Stimulated activated CD4-positive, alpha-beta T cell treated with anti-CD3 and anti-CD28 coated beads, TNF-alpha, amount 100 ng/mL, for 1 hour (primary cell): ENCODE results near the gene SLA2.
"Not testable (repeated sequence)": the region's sequence is repeated elsewhere in the genome, so short reads cannot be mapped to it uniquely, and the experiment has no call there.

Source experiments
- DNase-seq, 3 donors: peaks; one replicate each; pipeline ENCODE4 v3.0.0-alpha.2; 2020; ENCODE audit warnings: low read depth in 3 of 3, low spot score in 1 of 3

The SLA2 gene

GRCh38 chr20:36576081-36576445 is 69.9 kb downstream of the SLA2 start:
- no peak for DNase-seq

GRCh38 chr20:36574366-36575135 is 71.4 kb downstream of the SLA2 start:
- peak in 1 of 3 donors; percentile 47 for DNase-seq

DNA sequence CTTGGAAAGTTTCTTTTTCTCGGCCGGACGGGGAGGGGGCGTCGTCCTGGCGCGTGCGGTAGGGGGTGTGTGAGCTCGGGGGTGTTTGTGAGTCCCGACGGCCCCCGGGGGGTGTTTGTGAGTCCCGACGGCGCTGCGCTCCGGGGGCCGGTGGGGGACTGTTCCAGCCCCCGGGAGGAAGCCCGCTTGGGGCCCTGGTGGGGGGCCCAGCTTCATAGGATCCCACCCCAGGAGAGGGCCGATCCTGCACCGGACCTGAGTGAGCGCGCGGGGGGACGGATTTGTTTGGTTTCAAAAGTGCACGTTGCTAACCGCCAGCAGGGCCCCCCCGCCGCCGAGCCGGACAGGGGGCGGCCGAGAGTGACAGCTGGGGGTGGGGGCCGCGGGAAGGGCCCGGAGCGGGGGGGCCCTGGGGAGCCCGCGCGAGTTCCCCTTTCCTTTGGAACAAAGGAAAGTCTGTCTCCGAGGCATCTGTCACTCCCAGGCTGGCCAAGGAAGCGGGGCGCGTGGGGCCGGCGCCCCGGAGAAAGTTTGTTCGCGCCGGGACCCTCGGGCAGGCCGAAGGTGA is 72.1 kb downstream of the SLA2 start:
- DNase-seq: peak in 1 of 3 donors; percentile 31

- peak; percentile 74 to 83 (median 82) for DNase-seq
Measured at GRCh38 chr20:36573103-36573797, 72.7 kb downstream of the SLA2 start, which contains the start of gene TGIF2. Gene TGIF2, plus strand, starts transcription at chr20:36573597. Its CDS starts 5,178 bp downstream, at chr20:36578775.

GRCh38 chr20:36572701-36573102 is 73.3 kb downstream of the SLA2 start:
- DNase-seq: peak in 2 of 3 donors; percentile 49 to 57

- no peak for DNase-seq
Measured at GRCh38 chr20:36571564-36572504, 74.2 kb downstream of the SLA2 start.

DNA sequence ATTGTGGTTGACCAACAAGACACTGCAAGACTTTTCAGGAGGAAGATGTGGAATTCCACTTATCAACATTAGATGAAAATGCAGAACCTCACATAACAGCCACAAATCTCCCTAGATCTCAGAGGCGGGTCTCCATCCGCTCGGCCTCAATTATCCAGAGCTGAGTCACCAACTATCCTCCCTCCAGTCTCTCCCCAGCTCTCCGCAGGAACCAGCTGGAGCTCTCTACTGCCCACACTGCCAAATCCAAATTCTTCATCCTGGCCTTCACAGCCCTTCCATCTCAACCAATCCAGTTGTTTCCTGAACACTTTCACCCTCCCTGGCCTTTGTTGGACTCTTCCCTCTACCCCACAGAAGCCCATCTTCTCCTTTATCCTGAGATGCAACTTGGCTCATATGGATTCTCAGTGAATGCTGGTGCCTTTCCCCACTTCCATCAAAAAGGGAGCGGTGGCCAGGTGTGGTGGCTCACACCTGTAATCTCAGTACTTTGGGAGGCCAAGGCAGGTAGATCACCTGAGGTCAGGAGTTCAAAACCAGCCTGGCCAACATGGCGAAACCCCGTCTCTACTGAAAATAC is 76.1 kb downstream of the SLA2 start:
- DNase-seq: no peak

GRCh38 chr20:36565520-36565919 is 80.5 kb downstream of the SLA2 start:
- no peak for DNase-seq

- DNase-seq: not testable (repeated sequence)
Measured at GRCh38 chr20:36564726-36565121, 81.3 kb downstream of the SLA2 start.

- DNase-seq: not testable (repeated sequence)
Measured at GRCh38 chr20:36564078-36564725, 81.8 kb downstream of the SLA2 start.

DNA sequence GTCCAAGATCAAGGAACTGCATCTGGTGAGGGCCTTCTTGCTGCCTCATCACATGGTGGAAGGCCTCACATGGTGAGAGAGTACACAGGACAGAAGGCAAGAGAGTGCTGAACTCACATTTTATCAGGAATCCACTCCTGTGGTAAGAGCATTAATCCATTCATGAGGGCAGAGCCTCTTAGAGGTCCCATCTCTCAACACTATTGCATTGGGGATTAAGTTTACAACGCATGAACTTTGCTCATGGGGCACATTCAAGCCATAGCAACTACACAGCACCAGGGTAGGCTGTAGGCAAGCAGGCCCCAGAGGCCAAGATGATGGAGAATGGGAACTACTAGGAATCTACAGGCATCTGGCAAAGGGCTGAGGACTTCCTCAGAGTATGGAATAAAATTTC is 82.6 kb downstream of the SLA2 start:
- DNase-seq: no peak

GRCh38 chr20:36562724-36563123 is 83.3 kb downstream of the SLA2 start:
- no peak for DNase-seq
